A549 (cell line): ENCODE data around the gene IP6K1.

Source experiments
- CEBPB ChIP-seq, 2 experiments: fragments of >200 bp in 1 of 2; sonication (Bioruptor Twin) in 1 of 2; formaldehyde crosslinking in 1 of 2; IDR thresholded peaks; 2 replicates each; pipeline ENCODE4 v1.6.1; 2012 to 2016
- CTCF ChIP-seq: fragments of >200 bp; sonication (Bioruptor Twin); formaldehyde crosslinking; IDR thresholded peaks from 3 replicates; pipeline ENCODE4 v1.5.1; 2016
- HOXB5 ChIP-seq: fragments of 250-450 bp; sonication (Bioruptor Pico); IDR thresholded peaks from 2 replicates; pipeline ENCODE4 v1.5.0; 2020; ENCODE audit warnings: mild to moderate bottlenecking, moderate library complexity
- KDM5A ChIP-seq: fragments of 200-600 bp; sonication (generic); IDR thresholded peaks from 2 replicates; pipeline ENCODE4 v1.6.1; 2016; ENCODE audit warnings: antibody characterized with exemption, mild to moderate bottlenecking
- MYC ChIP-seq: IDR thresholded peaks from 2 replicates; pipeline ENCODE4 v1.6.1; 2012; ENCODE audit warnings: mild to moderate bottlenecking, inconsistent platforms, low read length, improper control_type of control experiment, borderline replicate concordance
- PBX3 ChIP-seq: IDR thresholded peaks from 2 replicates; pipeline ENCODE4 v1.6.1; 2012
- POLR2A ChIP-seq: IDR thresholded peaks from 2 replicates; pipeline ENCODE4 v1.6.1; 2012; ENCODE audit warnings: mild to moderate bottlenecking, low read length
- RCOR1 ChIP-seq: fragments of 150-350 bp; IDR thresholded peaks from 2 replicates; pipeline ENCODE4 v1.6.1; 2014; ENCODE audit warnings: antibody characterized with exemption, low read length, low read depth
- REST ChIP-seq: fragments of 200-600 bp; sonication (generic); IDR thresholded peaks from 2 replicates; pipeline ENCODE4 v1.6.1; 2016; ENCODE audit warnings: antibody characterized with exemption, mild to moderate bottlenecking, moderate library complexity
- SMC3 ChIP-seq: fragments of >200 bp; sonication (Bioruptor Twin); formaldehyde crosslinking; IDR thresholded peaks from 3 replicates; pipeline ENCODE4 v1.6.1; 2018; ENCODE audit warnings: inconsistent platforms
- SREBF2 ChIP-seq: fragments of 450-650 bp; IDR thresholded peaks from 2 replicates; pipeline ENCODE4 v1.6.1; 2014; ENCODE audit warnings: mild to moderate bottlenecking, moderate library complexity
- ZC3H11A ChIP-seq: fragments of 450-650 bp; IDR thresholded peaks from 2 replicates; pipeline ENCODE4 v1.6.1; 2014; ENCODE audit warnings: antibody characterized with exemption, mild to moderate bottlenecking
- TF ChIP-seq, protein P1 (sequence below): IDR thresholded peaks from 2 replicates; pipeline ENCODE4 v1.6.1; 2012; ENCODE audit warnings: low read depth, borderline replicate concordance

DNA sequence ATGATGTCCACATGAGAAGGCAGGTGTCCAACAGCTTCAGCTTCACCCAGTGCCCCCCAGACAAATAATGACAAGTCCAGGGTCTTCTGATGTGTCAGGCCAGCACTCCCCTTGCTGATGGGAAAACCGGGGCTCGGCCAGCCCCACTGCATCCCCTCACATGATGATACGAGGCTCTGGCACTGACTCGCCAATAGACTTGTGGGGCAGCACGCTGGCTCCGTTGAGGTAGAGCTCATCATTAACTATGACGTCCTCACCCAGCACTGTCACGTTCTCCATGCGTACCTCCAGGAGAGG lies 64.8 kb downstream of the IP6K1 start:
- TF ChIP-seq KDM5A: no peak
- TF ChIP-seq CTCF: no peak
- TF ChIP-seq MYC: no peak
- no peak for TF ChIP-seq SREBF2
- TF ChIP-seq CEBPB (IDR thresholded peaks at IDR 0.05): no peak
- no peak for TF ChIP-seq SMC3
- no peak for TF ChIP-seq PBX3
- TF ChIP-seq, protein P1, sequence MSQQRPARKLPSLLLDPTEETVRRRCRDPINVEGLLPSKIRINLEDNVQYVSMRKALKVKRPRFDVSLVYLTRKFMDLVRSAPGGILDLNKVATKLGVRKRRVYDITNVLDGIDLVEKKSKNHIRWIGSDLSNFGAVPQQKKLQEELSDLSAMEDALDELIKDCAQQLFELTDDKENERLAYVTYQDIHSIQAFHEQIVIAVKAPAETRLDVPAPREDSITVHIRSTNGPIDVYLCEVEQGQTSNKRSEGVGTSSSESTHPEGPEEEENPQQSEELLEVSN: no peak
- no peak for TF ChIP-seq POLR2A
- TF ChIP-seq RCOR1: no peak
- TF ChIP-seq HOXB5 (CRISPR knock-in tag): no peak
- no peak for TF ChIP-seq ZC3H11A
- no peak for TF ChIP-seq REST
